Breast epithelium (tissue), 4 donors: ENCODE measurements around the gene AP5Z1. TPM values are rescaled to one million over a fixed set of nuclear protein-coding genes. Genes with fewer than 3 reads are reported as not detected.
A peak's percentile ranks its signal among the peaks of the same experiment; 100 is the strongest.

Experiments
- DNase-seq, 2 donors: peaks; one replicate each; pipeline ENCODE4 v3.0.0-alpha.2; 2019; ENCODE audit warnings: low spot score in 2 of 2
- H3K27ac ChIP-seq, 2 donors: fragments of 200-600 bp; sonication (generic) in 1 of 2; one replicate each; pipeline ENCODE4 v1.5.1; 2016 to 2019; ENCODE audit warnings: mild to moderate bottlenecking in 1 of 2
- H3K27me3 ChIP-seq, 2 donors: fragments of 200-600 bp; sonication (generic) in 1 of 2; one replicate each; pipeline versions ENCODE4 v1.5.1 to v1.6.0; 2017 to 2019; ENCODE audit warnings: control low read depth in 1 of 2, mild to moderate bottlenecking in 1 of 2
- H3K36me3 ChIP-seq: fragments of 200-600 bp; one replicate; pipeline ENCODE4 v1.5.1; 2019
- H3K4me1 ChIP-seq, 2 donors: fragments of 200-600 bp; sonication (generic); one replicate each; pipeline ENCODE4 v1.5.1; 2016 to 2019; ENCODE audit warnings: control low read depth in 1 of 2
- H3K4me3 ChIP-seq, 3 donors: fragments of 200-600 bp; sonication (generic); 1 replicate in 2 of 3; 2 replicates in 1 of 3; pipeline ENCODE4 v1.5.1; 2016 to 2019; ENCODE audit warnings: mild to moderate bottlenecking in 3 of 3, moderate library complexity in 2 of 3
- H3K9me3 ChIP-seq, 2 donors: fragments of 200-600 bp; sonication (generic) in 1 of 2; one replicate each; pipeline ENCODE4 v1.5.1; 2016 to 2019; ENCODE audit warnings: control low read depth in 1 of 2
- CTCF ChIP-seq, 3 donors: fragments of 450-650 bp; IDR thresholded peaks; one replicate each; pipeline ENCODE4 v1.5.1; 2016 to 2017; ENCODE audit warnings: antibody characterized with exemption in 3 of 3, mild to moderate bottlenecking in 3 of 3, moderate library complexity in 3 of 3
- POLR2A ChIP-seq: fragments of 450-650 bp; IDR thresholded peaks from one replicate; pipeline ENCODE4 v1.6.1; 2016; ENCODE audit warnings: antibody characterized with exemption, mild to moderate bottlenecking, moderate library complexity
- POLR2AphosphoS5 ChIP-seq, 3 donors: sonication (generic); formaldehyde crosslinking; IDR thresholded peaks; one replicate each; pipeline ENCODE4 v1.6.1; 2017; ENCODE audit warnings: antibody characterized with exemption in 3 of 3
- intact Hi-C: fragments of 100-400 bp; cut with DNase I; formaldehyde crosslinking; loops from one replicate; pipeline ENCODE4 v1.15.1; 2023; ENCODE audit warnings: low total_unique reads
- total RNA-seq, 3 donors: library from RNA; depleted of rRNA; stranded (reverse); fragments of >200 nt; gene quantifications; one replicate each; pipeline ENCODE4 v1.1.0, GENCODE V29; 2016

Gene AP5Z1
- total RNA-seq, 3 donors from 2014 or later = 20.0 to 25.9 (median 23.3) TPM

- Histone ChIP-seq H3K4me3 (no peak overlapping the region), H3K27me3 (no peaks in the 10 kb centered on the region), H3K4me1 (no peaks in the 10 kb centered on the region), H3K36me3 (no peaks in the 10 kb centered on the region), H3K27ac (no peak overlapping the region), H3K9me3 (no peaks in the 10 kb centered on the region)
- TF ChIP-seq POLR2A (no peak), CTCF (IDR thresholded peaks at IDR 0.05) (no peak), POLR2AphosphoS5 (IDR thresholded peaks at IDR 0.05) (no peak)
- DNase-seq = no peak
- intact Hi-C loops = no loop called here
These were observed 53.4 kb downstream of the AP5Z1 start for GRCh38 chr7:4828720-4829383.

- Histone ChIP-seq H3K4me1 (no peaks in the 10 kb centered on the region), H3K27me3 (no peaks in the 10 kb centered on the region), H3K9me3 (no peaks in the 10 kb centered on the region), H3K4me3 (no peak overlapping the region), H3K36me3 (no peaks in the 10 kb centered on the region), H3K27ac (no peak overlapping the region)
- DNase-seq = peak in 1 of 2 donors; percentile 64
- TF ChIP-seq CTCF (IDR thresholded peaks at IDR 0.05) (peak in 2 of 3 donors; percentile 22 to 73), POLR2AphosphoS5 (IDR thresholded peaks at IDR 0.05) (no peak)
- intact Hi-C loops = no loop called here
These were observed 54.8 kb downstream of the AP5Z1 start for GRCh38 chr7:4830176-4830575.

GRCh38 chr7:4831723-4832495 is 56.5 kb downstream of the AP5Z1 start:
- Histone ChIP-seq H3K27ac (peak overlapping the region; percentile 72 to 85), H3K4me3 (no peak overlapping the region), H3K9me3 (no peaks in the 10 kb centered on the region), H3K27me3 (no peaks in the 10 kb centered on the region), H3K4me1 (no peaks in the 10 kb centered on the region), H3K36me3 (no peaks in the 10 kb centered on the region)
- intact Hi-C loops = no loop called here
- TF ChIP-seq POLR2AphosphoS5 (IDR thresholded peaks at IDR 0.05) (peak in 2 of 3 donors; percentile 16 to 66), POLR2A (no peak)
- peak; percentile 49 to 89 for DNase-seq

- Histone ChIP-seq H3K27me3 (no peaks in the 10 kb centered on the region), H3K27ac (peak overlapping the region; percentile 72 to 85), H3K4me1 (no peaks in the 10 kb centered on the region), H3K9me3 (no peaks in the 10 kb centered on the region), H3K36me3 (no peaks in the 10 kb centered on the region), H3K4me3 (no peak overlapping the region)
- no peak for TF ChIP-seq POLR2A
- DNase-seq = no peak
- intact Hi-C loops = no loop called here
These were observed 57.3 kb downstream of the AP5Z1 start for GRCh38 chr7:4832711-4833110.

- Histone ChIP-seq H3K4me3 (no peak overlapping the region), H3K4me1 (no peaks in the 10 kb centered on the region), H3K9me3 (no peaks in the 10 kb centered on the region), H3K27me3 (no peaks in the 10 kb centered on the region), H3K36me3 (no peaks in the 10 kb centered on the region), H3K27ac (peak overlapping the region in 1 of 2 donors; percentile 72)
- TF ChIP-seq POLR2AphosphoS5 (IDR thresholded peaks at IDR 0.05) = no peak
- intact Hi-C loops = no loop called here
- no peak for DNase-seq
These were observed 57.8 kb downstream of the AP5Z1 start for GRCh38 chr7:4833176-4833575.

GRCh38 chr7:4833691-4834600 is 58.5 kb downstream of the AP5Z1 start:
- intact Hi-C loops = no loop called here
- peak in 1 of 2 donors; percentile 47 for DNase-seq
- H3K4me1 ChIP-seq = no peaks in the 10 kb centered on the region
- H3K36me3 ChIP-seq = no peaks in the 10 kb centered on the region
- H3K4me3 ChIP-seq = no peak overlapping the region
- no peak for TF ChIP-seq POLR2A
- TF ChIP-seq CTCF (IDR thresholded peaks at IDR 0.05) = no peak
- no peak for TF ChIP-seq POLR2AphosphoS5 (IDR thresholded peaks at IDR 0.05)
- H3K9me3 ChIP-seq = no peaks in the 10 kb centered on the region
- no peak overlapping the region for H3K27ac ChIP-seq
- no peaks in the 10 kb centered on the region for H3K27me3 ChIP-seq
